ENCODE results near the gene HBE1. TPM values are rescaled to one million over a fixed set of nuclear protein-coding genes. Genes with fewer than 3 reads are reported as not detected.

HBE1 gene
- total and polyA plus RNA-seq, 2 of the 8 experiments (the other 6 are each of a cell fraction or from before 2014, with no cell fraction given), result 0.39 TPM; not detected in 1

DNA sequence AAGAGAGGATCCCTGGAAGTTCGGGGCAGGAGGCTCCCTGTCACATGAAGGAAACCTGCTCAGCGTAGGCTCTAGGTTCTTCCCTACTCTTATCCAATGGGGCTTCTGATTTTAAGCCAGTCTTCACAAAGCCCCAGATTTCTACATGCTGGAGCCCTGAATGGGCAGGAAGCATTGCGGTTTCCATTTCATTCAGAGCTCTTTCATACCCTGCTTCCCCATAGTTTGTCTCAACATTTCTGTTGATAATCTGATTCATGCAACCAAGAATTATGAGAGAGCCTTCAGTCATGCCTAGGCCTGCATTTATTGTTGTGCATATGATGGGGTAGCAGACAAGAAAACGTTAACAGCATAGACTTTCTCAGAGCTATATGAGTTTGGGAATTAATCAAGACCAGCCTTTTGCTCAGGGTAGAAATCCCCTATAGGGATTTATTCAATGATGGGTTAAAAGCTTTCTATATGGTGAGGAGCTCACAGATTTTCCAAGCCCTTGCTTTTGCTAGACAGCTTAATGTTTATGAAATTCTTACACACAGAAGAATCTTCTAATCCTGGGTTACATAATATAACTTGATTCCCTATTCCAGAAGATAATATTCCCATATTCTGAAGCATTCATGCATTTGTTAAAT, 16.1 kb upstream of the HBE1 start:
- Histone ChIP-seq H2AFZ (ENCODE audit: low read length) (no peak overlapping the region; the same call in 1 of the 2 replicates), H3K4me2 (ENCODE audit: insufficient read depth in 1 of 2, low read depth in 2 of 2, low read length in 2 of 2) (no peak overlapping the region), H3K14ac (ENCODE audit: insufficient read length) (no peak overlapping the region), H3K23ac (ENCODE audit: insufficient read length) (no peak overlapping the region), H3K4me3 (ENCODE audit: extremely low read depth in 1 of 4, insufficient read depth in 2 of 4, low read depth in 3 of 4, low read length in 4 of 4) (no peak overlapping the region), H2BK5ac (ENCODE audit: low read depth, low read length) (no peak overlapping the region), H3K27me3 (replicated peaks in 1 of 4; ENCODE audit: control insufficient read depth in 3 of 4, extremely low read depth in 1 of 4, insufficient read depth in 3 of 4, low read length in 3 of 4) (no peaks in the 10 kb centered on the region), H3K36me3 (ENCODE audit: control insufficient read depth in 2 of 4, insufficient read depth in 4 of 4, low read length in 3 of 4) (no peaks in the 10 kb centered on the region), H4K8ac (ENCODE audit: extremely low read depth, insufficient read depth, low read length) (no peak overlapping the region), H3K23me2 (ENCODE audit: low read depth, low read length) (no peaks in the 10 kb centered on the region), H3K56ac (replicated peaks; ENCODE audit: insufficient read length, low read depth, low read length) (no peak overlapping the region), H3K18ac (ENCODE audit: extremely low read depth, low read length) (no peak overlapping the region), H4K5ac (ENCODE audit: insufficient read length, low read depth, low read length) (no peak overlapping the region), H3K4ac (replicated peaks; ENCODE audit: insufficient read length, low read depth, low read length) (no peak overlapping the region), H3K4me1 (replicated peaks in 1 of 4; ENCODE audit: control insufficient read depth in 3 of 4, insufficient read depth in 4 of 4, low read length in 3 of 4) (no peaks in the 10 kb centered on the region), H3K9ac (replicated peaks in 1 of 4; ENCODE audit: extremely low read depth in 1 of 4, low read depth in 3 of 4, low read length in 3 of 4) (no peak overlapping the region), H2BK12ac (ENCODE audit: low read depth, low read length) (no peak overlapping the region), H3K27ac (ENCODE audit: low read depth, low read length) (no peak overlapping the region), H3K79me2 (ENCODE audit: control insufficient read depth in 1 of 2, insufficient read depth in 2 of 2, low read length in 2 of 2) (no peaks in the 10 kb centered on the region), H4K20me1 (replicated peaks in 1 of 2; ENCODE audit: control insufficient read depth in 1 of 2, insufficient read depth in 2 of 2, low read length in 2 of 2) (no peaks in the 10 kb centered on the region), H2BK20ac (ENCODE audit: low read length) (no peak overlapping the region), H2BK15ac (ENCODE audit: low read length) (no peak overlapping the region), H2AK5ac (ENCODE audit: low read depth, low read length) (no peak overlapping the region), H3K79me1 (ENCODE audit: low read depth, low read length) (no peaks in the 10 kb centered on the region), H2BK120ac (replicated peaks; ENCODE audit: low read depth, low read length) (no peak overlapping the region), H4K91ac (replicated peaks; ENCODE audit: insufficient read length, low read length) (no peak overlapping the region), H3K9me3 (ENCODE audit: insufficient read depth in 2 of 2, low read depth in 1 of 2, low read length in 1 of 2) (no peaks in the 10 kb centered on the region)
- WGBS, 2 experiments (ENCODE audit: extremely low coverage in 1 of 2, insufficient coverage in 1 of 2, insufficient read length in 1 of 2, insufficient replicate concordance in 2 of 2, low coverage in 1 of 2, low lambda C conversion rate in 2 of 2, missing lambda C conversion rate in 1 of 2), result 88% methylated on average over 4 of the region's 4 CpGs; no CpG with 5 or more reads in 1 of the 2 experiments
- TF ChIP-seq RXRA (IDR thresholded peaks at IDR 0.05; ENCODE audit: insufficient read depth, low read depth, low read length) (no peak), ZNF274 (IDR thresholded peaks at IDR 0.05; ENCODE audit: borderline replicate concordance, extremely low read depth, low read length) (no peak), EP300 (IDR thresholded peaks at IDR 0.05; ENCODE audit: borderline replicate concordance in 1 of 2, low read depth in 2 of 2, low read length in 2 of 2) (no peak), HDAC6 (IDR thresholded peaks at IDR 0.05; ENCODE audit: low read depth, low read length) (no peak), NRF1 (IDR thresholded peaks at IDR 0.05; ENCODE audit: low read depth, low read length) (no peak)
- ChIA-PET POLR2A (ENCODE audit: partially characterized antibody) (no interaction called here), CTCF (ENCODE audit: partially characterized antibody) (interaction anchor here (0.8 kb wide), 1 partner anchor 10 kb away, joined by 3 read pairs; no protein-coding TSS in a partner anchor)
- DNase-seq (ENCODE audit: low read depth in 1 of 2, low spot score in 2 of 2) (no peak), FAIRE-seq (no peak)

Data from H1 (cell line).